HepG2 (cell line): ENCODE results near the gene MAP3K14. TPM values are rescaled to one million over a fixed set of nuclear protein-coding genes. Genes with fewer than 3 reads are reported as not detected.
A peak's percentile ranks its signal among the peaks of the same experiment; 100 is the strongest.

Experiments
- BRD4 ChIP-seq: sonication (generic); formaldehyde crosslinking; IDR thresholded peaks from 2 replicates; pipeline ENCODE4 v1.4.0; 2020; ENCODE audit warnings: missing genetic modification reagents
- GABPA ChIP-seq, 2 experiments: IDR thresholded peaks; 2 replicates each; pipeline ENCODE4 v1.6.1; 2011 to 2016; ENCODE audit warnings: low read depth in 2 of 2, low read length in 1 of 2, missing biosample characterization in 1 of 2, missing genetic modification characterization in 1 of 2
- HDAC2 ChIP-seq: sonication (generic); formaldehyde crosslinking; IDR thresholded peaks from 2 replicates; pipeline ENCODE4 v1.4.0; 2020; ENCODE audit warnings: missing genetic modification reagents
- HNRNPH1 ChIP-seq: fragments of 200-400 bp; formaldehyde crosslinking; optimal IDR thresholded peaks from 2 replicates; pipeline ENCODE3; 2017; ENCODE audit warnings: mild to moderate bottlenecking, low read depth, low read length
- PTBP1 ChIP-seq: fragments of 200-400 bp; formaldehyde crosslinking; IDR thresholded peaks from 2 replicates; pipeline ENCODE4 v1.6.1; 2018; ENCODE audit warnings: low read length, low read depth; ENCODE audit not compliant: poor library complexity, severe bottlenecking
- SMYD3 ChIP-seq: sonication (generic); formaldehyde crosslinking; IDR thresholded peaks from 2 replicates; pipeline ENCODE4 v1.8.1; 2023; ENCODE audit warnings: mild to moderate bottlenecking, missing genetic modification reagents
- SNAI1 ChIP-seq: sonication (generic); formaldehyde crosslinking; IDR thresholded peaks from 2 replicates; pipeline ENCODE4 v1.5.0; 2020; ENCODE audit warnings: mild to moderate bottlenecking, missing genetic modification reagents, borderline replicate concordance
- SP1 ChIP-seq, 2 experiments: fragments of 450-650 bp in 1 of 2; sonication (generic) in 1 of 2; formaldehyde crosslinking in 1 of 2; IDR thresholded peaks; 2 replicates each; pipeline versions ENCODE4 v1.4.0 to v1.6.1; 2016 to 2020; ENCODE audit warnings: missing genetic modification reagents in 1 of 2
- SP4 ChIP-seq: sonication (generic); formaldehyde crosslinking; IDR thresholded peaks from 2 replicates; pipeline ENCODE4 v1.8.1; 2023; ENCODE audit warnings: mild to moderate bottlenecking, missing genetic modification reagents
- ZNF143 ChIP-seq: sonication (generic); formaldehyde crosslinking; IDR thresholded peaks from 2 replicates; pipeline ENCODE4 v1.4.0; 2020; ENCODE audit warnings: missing genetic modification reagents
- ZNF296 ChIP-seq: sonication (generic); formaldehyde crosslinking; conservative IDR thresholded peaks from 2 replicates; pipeline ENCODE4 v1.5.0; 2020; ENCODE audit warnings: mild to moderate bottlenecking, missing genetic modification reagents
- ZNF30 ChIP-seq: sonication (generic); formaldehyde crosslinking; IDR thresholded peaks from 2 replicates; pipeline ENCODE4 v1.5.0; 2020; ENCODE audit warnings: mild to moderate bottlenecking, missing genetic modification reagents
- ZNF333 ChIP-seq: sonication (generic); formaldehyde crosslinking; IDR thresholded peaks from 2 replicates; pipeline ENCODE4 v1.4.0; 2020; ENCODE audit warnings: mild to moderate bottlenecking, missing genetic modification reagents, borderline replicate concordance
- ZNF598 ChIP-seq: sonication (generic); formaldehyde crosslinking; IDR thresholded peaks from 2 replicates; pipeline ENCODE4 v1.5.1; 2020; ENCODE audit warnings: mild to moderate bottlenecking, missing genetic modification reagents, borderline replicate concordance
- ZNF841 ChIP-seq: sonication (generic); formaldehyde crosslinking; IDR thresholded peaks from 2 replicates; pipeline ENCODE4 v1.8.1; 2023; ENCODE audit warnings: missing genetic modification reagents, borderline replicate concordance
- polyA plus RNA-seq, 8 experiments: library from polyadenylated mRNA; depleted of rRNA in 3 of 8; stranded (reverse) in 7 of 8; unstranded in 1 of 8; fragments of >200 nt; fragmentation: Illumina TruSeq in 4 of 8; extraction: Trizol in 4 of 8; gene quantifications; 2 replicates each; pipeline versions ENCODE4 v1.2.1 to v1.2.3, GENCODE V29; 2011 to 2016; ENCODE audit warnings: low read depth in 4 of 8, missing spikeins in 1 of 8, mixed read lengths in 1 of 8; ENCODE audit not compliant: insufficient read depth in 1 of 8
- total RNA-seq, 5 experiments: library from RNA; depleted of rRNA; stranded (reverse); fragments of >200 nt; fragmentation: Illumina TruSeq; extraction: Trizol; gene quantifications; 2 replicates each; pipeline ENCODE4 v1.2.3, GENCODE V29; 2016; ENCODE audit warnings: low read depth in 1 of 5
- TF ChIP-seq, protein P1 (sequence below): sonication (generic); formaldehyde crosslinking; IDR thresholded peaks from 2 replicates; pipeline ENCODE4 v1.4.0; 2020; ENCODE audit warnings: missing genetic modification reagents
- TF ChIP-seq, protein P2 (sequence below): sonication (generic); formaldehyde crosslinking; IDR thresholded peaks from 2 replicates; pipeline ENCODE4 v1.4.0; 2020; ENCODE audit warnings: missing genetic modification reagents
- TF ChIP-seq, protein P3 (sequence below): sonication (generic); formaldehyde crosslinking; IDR thresholded peaks from 2 replicates; pipeline ENCODE4 v1.4.0; 2020; ENCODE audit warnings: missing genetic modification reagents, borderline replicate concordance

MAP3K14 gene
- total and polyA plus RNA-seq, 2 of the 13 experiments (the other 11 are each of a cell fraction or from before 2014, with no cell fraction given), result 2.6 TPM

DNA sequence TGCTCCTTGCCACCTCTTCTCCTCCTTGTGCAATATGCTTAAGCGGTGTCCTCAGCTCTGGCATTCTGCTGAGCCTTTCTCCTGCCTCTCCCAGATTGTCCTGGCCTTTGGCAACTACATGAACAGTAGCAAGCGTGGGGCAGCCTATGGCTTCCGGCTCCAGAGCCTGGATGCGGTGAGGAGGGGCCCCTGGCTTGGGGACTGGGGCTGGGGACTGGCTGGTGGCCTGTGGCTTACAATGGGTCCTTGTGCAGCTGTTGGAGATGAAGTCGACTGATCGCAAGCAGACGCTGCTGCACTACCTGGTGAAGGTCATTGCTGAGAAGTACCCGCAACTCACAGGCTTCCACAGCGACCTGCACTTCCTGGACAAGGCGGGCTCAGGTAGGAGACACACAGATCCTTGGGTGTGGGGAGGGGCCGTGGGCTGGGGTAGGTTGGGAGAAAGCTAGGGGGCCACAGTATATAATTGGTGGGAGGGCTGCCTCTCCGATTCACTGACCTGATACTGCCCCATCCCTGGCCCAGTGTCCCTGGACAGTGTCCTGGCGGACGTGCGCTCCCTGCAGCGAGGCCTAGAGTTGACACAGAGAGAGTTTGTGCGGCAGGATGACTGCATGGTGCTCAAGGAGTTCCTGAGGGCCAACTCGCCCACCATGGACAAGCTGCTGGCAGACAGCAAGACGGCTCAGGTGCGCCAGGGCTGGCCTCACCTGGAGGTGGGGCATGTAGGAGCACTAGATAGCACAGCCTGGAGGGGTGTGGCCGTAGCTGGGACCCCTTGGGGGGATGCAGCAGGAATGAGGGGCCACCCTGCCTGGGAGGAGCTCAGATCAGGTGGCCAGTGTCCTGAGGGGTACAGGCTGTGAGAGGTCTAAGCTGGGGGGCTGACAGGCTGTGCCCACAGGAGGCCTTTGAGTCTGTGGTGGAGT, 71.8 kb downstream of the MAP3K14 start (continued):
- TF ChIP-seq, protein P1, sequence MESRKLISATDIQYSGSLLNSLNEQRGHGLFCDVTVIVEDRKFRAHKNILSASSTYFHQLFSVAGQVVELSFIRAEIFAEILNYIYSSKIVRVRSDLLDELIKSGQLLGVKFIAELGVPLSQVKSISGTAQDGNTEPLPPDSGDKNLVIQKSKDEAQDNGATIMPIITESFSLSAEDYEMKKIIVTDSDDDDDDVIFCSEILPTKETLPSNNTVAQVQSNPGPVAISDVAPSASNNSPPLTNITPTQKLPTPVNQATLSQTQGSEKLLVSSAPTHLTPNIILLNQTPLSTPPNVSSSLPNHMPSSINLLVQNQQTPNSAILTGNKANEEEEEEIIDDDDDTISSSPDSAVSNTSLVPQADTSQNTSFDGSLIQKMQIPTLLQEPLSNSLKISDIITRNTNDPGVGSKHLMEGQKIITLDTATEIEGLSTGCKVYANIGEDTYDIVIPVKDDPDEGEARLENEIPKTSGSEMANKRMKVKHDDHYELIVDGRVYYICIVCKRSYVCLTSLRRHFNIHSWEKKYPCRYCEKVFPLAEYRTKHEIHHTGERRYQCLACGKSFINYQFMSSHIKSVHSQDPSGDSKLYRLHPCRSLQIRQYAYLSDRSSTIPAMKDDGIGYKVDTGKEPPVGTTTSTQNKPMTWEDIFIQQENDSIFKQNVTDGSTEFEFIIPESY (CRISPR knock-in tag), result peak; percentile 57; the same call in 1 of the 2 replicates
- TF ChIP-seq ZNF598 (CRISPR knock-in tag) (peak; percentile 26; the same call in 1 of the 2 replicates), ZNF296 (CRISPR knock-in tag) (no peak), SP1 (IDR thresholded peaks at IDR 0.05) (no peak), SP1 (CRISPR knock-in tag; IDR thresholded peaks at IDR 0.05) (no peak), ZNF30 (no peak), ZNF143 (CRISPR knock-in tag) (no peak), SP4 (CRISPR knock-in tag) (peak; percentile 44; the same call in 1 of the 2 replicates), PTBP1 (no peak), ZNF333 (CRISPR knock-in tag) (no peak), SNAI1 (CRISPR knock-in tag) (no peak), HNRNPH1 (no peak), HDAC2 (0 out of 2 replicates have a peak, but pooled peaks have one; percentile 6), BRD4 (CRISPR knock-in tag) (no peak), ZNF841 (peak; percentile 97; the same call in 1 of the 2 replicates), SMYD3 (no peak), GABPA (IDR thresholded peaks at IDR 0.05; ENCODE audit: low read depth, low read length) (no peak), GABPA (CRISPR knock-in tag; IDR thresholded peaks at IDR 0.05; ENCODE audit: low read depth) (0 out of 2 replicates have a peak, but pooled peaks have one; percentile 14)
- TF ChIP-seq, protein P2, sequence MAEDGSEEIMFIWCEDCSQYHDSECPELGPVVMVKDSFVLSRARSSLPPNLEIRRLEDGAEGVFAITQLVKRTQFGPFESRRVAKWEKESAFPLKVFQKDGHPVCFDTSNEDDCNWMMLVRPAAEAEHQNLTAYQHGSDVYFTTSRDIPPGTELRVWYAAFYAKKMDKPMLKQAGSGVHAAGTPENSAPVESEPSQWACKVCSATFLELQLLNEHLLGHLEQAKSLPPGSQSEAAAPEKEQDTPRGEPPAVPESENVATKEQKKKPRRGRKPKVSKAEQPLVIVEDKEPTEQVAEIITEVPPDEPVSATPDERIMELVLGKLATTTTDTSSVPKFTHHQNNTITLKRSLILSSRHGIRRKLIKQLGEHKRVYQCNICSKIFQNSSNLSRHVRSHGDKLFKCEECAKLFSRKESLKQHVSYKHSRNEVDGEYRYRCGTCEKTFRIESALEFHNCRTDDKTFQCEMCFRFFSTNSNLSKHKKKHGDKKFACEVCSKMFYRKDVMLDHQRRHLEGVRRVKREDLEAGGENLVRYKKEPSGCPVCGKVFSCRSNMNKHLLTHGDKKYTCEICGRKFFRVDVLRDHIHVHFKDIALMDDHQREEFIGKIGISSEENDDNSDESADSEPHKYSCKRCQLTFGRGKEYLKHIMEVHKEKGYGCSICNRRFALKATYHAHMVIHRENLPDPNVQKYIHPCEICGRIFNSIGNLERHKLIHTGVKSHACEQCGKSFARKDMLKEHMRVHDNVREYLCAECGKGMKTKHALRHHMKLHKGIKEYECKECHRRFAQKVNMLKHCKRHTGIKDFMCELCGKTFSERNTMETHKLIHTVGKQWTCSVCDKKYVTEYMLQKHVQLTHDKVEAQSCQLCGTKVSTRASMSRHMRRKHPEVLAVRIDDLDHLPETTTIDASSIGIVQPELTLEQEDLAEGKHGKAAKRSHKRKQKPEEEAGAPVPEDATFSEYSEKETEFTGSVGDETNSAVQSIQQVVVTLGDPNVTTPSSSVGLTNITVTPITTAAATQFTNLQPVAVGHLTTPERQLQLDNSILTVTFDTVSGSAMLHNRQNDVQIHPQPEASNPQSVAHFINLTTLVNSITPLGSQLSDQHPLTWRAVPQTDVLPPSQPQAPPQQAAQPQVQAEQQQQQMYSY (CRISPR knock-in tag), result no peak
- TF ChIP-seq, protein P3, sequence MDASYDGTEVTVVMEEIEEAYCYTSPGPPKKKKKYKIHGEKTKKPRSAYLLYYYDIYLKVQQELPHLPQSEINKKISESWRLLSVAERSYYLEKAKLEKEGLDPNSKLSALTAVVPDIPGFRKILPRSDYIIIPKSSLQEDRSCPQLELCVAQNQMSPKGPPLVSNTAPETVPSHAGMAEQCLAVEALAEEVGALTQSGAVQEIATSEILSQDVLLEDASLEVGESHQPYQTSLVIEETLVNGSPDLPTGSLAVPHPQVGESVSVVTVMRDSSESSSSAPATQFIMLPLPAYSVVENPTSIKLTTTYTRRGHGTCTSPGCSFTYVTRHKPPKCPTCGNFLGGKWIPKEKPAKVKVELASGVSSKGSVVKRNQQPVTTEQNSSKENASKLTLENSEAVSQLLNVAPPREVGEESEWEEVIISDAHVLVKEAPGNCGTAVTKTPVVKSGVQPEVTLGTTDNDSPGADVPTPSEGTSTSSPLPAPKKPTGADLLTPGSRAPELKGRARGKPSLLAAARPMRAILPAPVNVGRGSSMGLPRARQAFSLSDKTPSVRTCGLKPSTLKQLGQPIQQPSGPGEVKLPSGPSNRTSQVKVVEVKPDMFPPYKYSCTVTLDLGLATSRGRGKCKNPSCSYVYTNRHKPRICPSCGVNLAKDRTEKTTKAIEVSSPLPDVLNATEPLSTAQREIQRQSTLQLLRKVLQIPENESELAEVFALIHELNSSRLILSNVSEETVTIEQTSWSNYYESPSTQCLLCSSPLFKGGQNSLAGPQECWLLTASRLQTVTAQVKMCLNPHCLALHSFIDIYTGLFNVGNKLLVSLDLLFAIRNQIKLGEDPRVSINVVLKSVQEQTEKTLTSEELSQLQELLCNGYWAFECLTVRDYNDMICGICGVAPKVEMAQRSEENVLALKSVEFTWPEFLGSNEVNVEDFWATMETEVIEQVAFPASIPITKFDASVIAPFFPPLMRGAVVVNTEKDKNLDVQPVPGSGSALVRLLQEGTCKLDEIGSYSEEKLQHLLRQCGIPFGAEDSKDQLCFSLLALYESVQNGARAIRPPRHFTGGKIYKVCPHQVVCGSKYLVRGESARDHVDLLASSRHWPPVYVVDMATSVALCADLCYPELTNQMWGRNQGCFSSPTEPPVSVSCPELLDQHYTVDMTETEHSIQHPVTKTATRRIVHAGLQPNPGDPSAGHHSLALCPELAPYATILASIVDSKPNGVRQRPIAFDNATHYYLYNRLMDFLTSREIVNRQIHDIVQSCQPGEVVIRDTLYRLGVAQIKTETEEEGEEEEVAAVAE (CRISPR knock-in tag), result no peak
